Activated naive CD4-positive, alpha-beta T cell treated with anti-CD3 and anti-CD28 coated beads, Interleukin-2, amount 50 U/mL, for 16 hours (primary cell): ENCODE data around the gene CALCB.

Experiments
- DNase-seq: peaks from one replicate; pipeline ENCODE4 v3.0.0-alpha.2; 2020

The CALCB gene

GRCh38 chr11:15074206-15075161 is 1.1 kb downstream of the CALCB start:
- DNase-seq = peak; percentile 91

DNA sequence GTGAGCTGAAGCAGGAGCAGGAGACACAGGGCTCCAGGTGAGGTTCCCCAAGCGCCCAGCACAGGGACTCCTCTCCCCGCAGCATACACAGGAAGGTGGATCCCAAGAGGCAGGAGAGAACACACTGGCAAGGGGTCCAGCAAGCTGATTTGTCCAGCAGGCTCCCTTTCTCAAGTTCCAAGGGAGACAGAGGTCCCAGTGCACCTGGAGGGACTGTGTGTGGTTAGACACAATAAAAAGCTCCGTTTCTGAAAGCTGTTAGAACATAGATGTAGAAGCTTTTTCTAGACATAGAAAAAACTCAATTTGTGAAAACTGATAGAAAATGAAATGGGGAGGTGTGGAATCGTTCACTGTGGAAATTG is 1.8 kb downstream of the CALCB start:
- DNase-seq = no peak

GRCh38 chr11:15091175-15091574 is 17.8 kb downstream of the CALCB start:
- DNase-seq = no peak

DNA sequence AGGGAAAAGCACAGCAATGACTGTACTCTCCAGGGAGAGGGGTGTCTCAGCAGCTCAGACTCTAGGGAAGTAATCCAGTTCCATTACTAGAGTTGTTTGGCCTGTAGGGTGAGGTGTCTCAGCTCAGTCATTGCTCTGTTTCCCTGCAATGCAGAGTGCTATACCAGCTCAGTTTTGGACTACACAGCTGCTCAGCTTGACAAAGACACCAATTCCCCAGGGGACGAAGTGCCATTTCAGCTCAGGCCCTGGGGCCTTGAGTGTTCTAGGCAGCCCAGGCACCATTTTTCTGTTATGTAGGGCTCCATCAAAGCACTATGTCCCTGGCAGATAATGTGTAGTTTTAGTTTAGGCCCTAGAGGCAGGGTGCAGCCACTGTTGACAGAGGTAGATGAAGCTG is 18.2 kb downstream of the CALCB start:
- no peak for DNase-seq

GRCh38 chr11:15093432-15093831 is 20.0 kb downstream of the CALCB start:
- DNase-seq = no peak

- no peak for DNase-seq
Observed at GRCh38 chr11:15095736-15096228, 22.4 kb downstream of the CALCB start.

DNA sequence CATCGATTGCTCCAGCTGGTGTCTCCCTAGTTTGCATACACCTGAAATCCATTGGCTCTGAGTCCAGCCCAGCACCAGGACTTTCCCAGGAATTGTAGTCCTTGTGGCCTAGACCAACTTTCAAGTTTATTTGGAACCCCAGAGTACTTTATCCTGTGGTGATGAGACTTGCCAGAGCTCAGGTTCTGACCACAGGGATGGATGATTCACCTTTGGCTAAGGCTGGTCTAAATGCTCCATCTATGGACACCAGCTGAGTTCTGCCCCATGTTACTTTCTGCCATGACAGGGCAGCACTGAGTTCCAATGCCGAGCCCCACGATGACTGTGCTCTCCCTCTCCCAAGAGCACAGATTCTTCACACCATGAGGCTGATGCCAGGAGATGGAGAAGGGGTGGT is 24.0 kb downstream of the CALCB start:
- no peak for DNase-seq

DNA sequence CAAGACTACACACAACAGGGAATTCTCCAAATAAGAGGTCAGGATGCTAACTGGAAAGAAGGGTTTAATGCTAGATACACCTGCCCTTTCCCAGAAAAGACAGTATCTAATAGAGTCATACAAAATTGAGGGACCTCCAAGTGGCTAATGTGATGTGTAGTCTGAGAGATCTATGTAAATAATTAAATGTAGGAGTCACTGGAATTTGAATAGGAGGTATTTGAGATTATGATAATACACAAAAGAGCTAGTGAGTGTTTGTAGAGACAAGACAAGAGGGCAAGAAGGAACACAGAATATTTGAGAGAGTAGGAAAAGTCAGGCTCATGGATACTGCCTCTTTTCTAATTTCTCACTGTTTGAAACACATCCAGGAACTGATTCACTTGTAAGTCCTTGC is 25.9 kb downstream of the CALCB start:
- no peak for DNase-seq

- DNase-seq = peak; percentile 35
Observed at GRCh38 chr11:15101072-15101709, 27.8 kb downstream of the CALCB start.

- no peak for DNase-seq
Observed at GRCh38 chr11:15104166-15104565, 30.8 kb downstream of the CALCB start.

DNA sequence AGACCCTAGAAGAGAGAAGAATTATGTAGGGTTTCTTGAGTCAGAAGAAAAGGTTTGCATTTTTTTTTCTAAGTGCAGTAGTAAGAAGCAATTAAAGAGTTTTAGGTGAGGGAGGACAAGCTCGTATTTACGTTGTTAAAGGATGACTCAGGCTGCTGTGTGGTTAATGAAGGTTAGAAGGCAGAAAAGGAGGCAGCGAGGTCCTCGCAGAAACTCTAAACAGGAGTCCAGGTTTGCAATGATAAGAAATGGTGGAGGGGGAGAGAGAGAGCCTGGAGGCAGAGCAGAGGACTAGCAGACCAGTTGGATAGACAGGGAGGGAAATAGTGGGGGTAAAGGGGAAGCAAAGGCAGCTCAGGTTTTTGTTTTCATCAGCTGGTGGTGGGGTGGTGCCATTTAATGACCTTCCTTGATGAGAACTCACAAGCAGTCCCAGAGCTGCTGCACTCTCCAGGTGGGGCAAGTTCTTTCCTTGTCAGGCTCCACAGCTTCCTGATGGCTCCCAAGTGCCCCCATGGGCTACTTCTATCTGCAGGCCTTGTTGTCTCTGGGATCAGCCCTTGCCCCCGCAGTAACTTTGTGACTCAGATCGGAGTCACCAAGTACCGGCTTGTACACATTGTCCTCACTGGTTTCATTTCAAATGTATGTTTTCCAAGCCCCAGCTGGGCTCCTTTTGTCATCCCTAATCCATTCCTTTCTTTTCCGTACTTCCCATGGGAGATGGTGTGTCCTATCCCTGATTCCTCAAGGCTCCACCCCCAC is 33.0 kb downstream of the CALCB start:
- DNase-seq = no peak

- no peak for DNase-seq
Observed at GRCh38 chr11:15107730-15108515, 34.5 kb downstream of the CALCB start.

GRCh38 chr11:15108592-15109130 is 35.3 kb downstream of the CALCB start:
- no peak for DNase-seq

DNA sequence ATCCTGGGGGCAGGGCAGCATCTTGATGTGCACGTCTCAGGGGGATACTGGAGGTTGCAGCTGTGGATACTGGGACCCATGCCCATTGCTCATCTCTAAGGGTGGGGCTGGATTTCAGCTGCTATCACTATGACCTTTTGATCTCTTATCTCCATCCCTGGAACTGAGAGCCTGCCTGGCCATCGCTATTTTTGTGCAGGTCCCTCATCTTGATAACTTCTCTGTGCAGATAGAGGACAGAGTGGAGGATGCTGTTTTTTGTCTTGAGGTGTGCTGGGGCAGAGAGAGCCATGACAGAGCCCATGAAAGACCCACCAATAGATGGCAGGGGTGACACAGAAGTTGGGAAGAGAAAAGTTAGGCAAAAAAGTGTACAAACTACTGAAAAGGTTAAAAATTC is 36.2 kb downstream of the CALCB start:
- DNase-seq = no peak

- no peak for DNase-seq
Observed at GRCh38 chr11:15111215-15111614, 37.8 kb downstream of the CALCB start.

- no peak for DNase-seq
Observed at GRCh38 chr11:15112131-15112541, 38.7 kb downstream of the CALCB start.

GRCh38 chr11:15113381-15113780 is 40.0 kb downstream of the CALCB start:
- no peak for DNase-seq

DNA sequence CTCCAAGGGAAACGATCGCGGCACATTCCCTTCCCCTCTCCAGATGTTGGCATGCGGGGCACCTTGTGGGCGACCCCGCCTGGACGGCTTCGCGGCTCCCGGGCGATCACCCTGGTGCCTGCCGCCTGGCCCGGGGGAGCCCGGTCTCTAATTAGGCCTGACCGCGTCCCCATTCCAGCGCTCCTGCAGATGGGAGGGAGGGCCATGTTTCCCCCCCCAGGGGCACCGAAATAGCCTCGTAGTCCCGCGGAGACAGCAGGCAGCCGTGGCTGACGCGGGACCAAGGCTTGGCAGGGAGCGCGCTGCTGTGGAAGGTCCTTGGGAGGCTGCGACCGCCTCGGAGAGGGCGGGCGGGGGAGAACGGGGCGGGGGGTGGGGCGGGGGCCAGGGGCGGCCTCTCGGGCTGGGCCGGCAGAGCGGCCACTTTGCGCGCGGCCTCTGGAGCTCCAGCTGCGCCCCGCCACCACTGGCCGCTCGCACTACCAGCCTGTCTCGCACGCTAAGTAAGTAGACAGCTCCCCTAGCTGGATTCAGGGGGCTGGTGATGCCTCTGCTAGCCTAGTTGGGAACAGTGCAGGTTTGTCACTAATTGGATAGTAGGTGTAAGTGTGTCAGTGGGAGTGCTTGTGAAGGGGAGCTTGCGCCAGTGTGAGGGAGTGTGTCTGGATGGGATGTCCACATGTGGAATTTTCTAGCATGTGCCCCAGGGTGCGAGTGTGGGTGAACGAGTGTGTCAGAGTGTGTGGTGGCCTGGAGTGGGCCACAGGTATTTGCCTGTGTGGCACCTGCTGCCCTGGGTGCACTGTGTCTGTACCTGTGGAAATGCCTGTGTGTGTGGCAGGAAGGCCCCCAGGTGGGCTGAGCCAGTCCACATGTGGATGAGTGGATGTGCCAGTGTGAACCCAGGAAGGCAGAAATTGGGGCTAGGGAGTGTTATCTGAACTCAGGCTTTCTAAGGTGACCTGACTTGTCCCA is 41.4 kb downstream of the CALCB start, which contains the start of gene INSC:
INSC (plus strand) TSS at position 423 of the 975 bp plus-strand sequence. CDS start 34,252 bp downstream, outside the sequence.
- no peak for DNase-seq

DNA sequence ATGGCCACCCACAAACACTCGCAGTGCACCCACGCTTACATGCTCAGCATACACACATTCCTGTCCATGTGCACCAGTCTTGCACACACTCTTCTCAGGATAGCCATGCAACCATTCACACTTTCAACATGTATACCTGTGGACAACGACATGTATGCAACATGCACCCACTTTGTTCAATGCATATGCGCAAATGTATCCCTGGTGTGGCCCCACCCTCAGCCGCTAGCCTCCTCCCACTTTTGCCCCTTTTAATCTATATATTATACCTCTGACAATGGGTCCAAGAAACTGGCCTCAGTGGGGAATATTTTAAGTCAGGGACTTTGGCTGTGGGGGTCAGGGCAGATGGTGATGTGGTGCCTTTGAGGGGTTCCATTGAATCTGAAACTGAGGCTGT is 42.3 kb downstream of the CALCB start:
- DNase-seq = no peak

DNA sequence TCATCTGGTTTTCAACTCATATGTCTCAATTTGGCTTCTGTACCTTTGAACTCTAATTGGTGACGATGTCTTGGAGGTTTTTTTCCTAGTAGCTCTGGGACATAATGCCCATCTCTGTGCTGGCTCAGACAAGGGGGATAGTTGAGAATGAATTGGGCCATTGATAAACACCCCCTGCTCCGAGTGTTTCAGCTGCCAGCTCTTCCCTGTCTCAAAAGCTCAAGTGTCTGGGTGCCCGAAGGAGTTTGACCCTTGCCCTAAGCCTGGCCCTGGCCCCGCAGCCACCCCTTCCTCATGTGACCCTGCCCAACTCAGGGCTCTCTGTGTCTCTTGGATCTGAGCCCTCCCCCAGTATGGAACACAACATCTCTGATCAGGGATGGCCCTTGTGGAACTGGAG is 44.4 kb downstream of the CALCB start:
- DNase-seq = no peak

DNA sequence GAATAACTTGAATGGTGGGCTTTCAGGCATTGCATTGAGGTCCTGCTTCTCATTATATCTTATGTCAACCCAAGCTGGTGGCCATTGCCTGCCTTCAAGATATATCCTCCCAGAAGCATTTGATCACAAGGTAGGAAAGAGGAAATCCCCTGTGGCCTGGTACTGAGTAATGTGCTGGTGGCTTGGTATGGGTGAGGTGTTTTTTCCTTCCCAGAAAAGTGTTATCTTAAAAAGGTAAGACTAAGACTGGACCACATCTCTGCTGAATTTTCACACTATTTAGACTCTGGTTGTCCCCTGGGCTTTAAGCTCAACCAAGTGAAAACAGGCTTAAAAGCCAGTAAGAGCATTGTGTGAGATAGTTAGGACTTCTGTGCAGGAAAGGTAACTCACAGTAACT is 45.0 kb downstream of the CALCB start:
- no peak for DNase-seq
